ENCODE results near the gene PDCD6IP. TPM values are rescaled to one million over a fixed set of nuclear protein-coding genes. Genes with fewer than 3 reads are reported as not detected.

PDCD6IP gene
- total RNA-seq, 4 donors from 2014 or later: 93.9 to 181 (median 127) TPM

DNA sequence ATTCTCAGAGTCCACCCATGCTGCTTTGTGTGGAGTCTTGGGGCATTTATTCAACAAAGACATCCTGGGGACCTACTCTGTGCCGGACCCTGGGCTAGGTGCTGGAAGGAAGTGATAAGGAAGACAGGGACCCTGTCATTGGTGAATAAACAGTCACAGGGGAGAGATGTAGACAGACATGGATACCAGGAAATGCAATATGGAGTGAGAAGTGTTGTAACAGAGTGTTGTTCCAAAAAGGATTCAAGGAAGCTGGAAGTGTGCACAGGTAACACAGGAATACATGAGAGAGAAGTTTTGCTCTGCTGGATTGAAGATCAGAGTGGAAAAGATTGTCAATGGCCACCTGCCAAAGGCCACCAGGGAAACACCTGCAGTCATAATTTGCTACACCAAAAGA, 89.0 kb downstream of the PDCD6IP start:
- H3K27ac ChIP-seq: no peak overlapping the region
- peaks cover 9 to 10% of the 10 kb centered on the region in 2 donors for H3K4me1 ChIP-seq
- no peak overlapping the region for H3K4me3 ChIP-seq
- no peak for TF ChIP-seq POLR2A (IDR thresholded peaks at IDR 0.05)
- TF ChIP-seq, protein P1, sequence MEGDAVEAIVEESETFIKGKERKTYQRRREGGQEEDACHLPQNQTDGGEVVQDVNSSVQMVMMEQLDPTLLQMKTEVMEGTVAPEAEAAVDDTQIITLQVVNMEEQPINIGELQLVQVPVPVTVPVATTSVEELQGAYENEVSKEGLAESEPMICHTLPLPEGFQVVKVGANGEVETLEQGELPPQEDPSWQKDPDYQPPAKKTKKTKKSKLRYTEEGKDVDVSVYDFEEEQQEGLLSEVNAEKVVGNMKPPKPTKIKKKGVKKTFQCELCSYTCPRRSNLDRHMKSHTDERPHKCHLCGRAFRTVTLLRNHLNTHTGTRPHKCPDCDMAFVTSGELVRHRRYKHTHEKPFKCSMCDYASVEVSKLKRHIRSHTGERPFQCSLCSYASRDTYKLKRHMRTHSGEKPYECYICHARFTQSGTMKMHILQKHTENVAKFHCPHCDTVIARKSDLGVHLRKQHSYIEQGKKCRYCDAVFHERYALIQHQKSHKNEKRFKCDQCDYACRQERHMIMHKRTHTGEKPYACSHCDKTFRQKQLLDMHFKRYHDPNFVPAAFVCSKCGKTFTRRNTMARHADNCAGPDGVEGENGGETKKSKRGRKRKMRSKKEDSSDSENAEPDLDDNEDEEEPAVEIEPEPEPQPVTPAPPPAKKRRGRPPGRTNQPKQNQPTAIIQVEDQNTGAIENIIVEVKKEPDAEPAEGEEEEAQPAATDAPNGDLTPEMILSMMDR (IDR thresholded peaks at IDR 0.05 in 4 of 5, conservative IDR thresholded peaks at IDR 0.05 in 1 of 5): no peak
- H3K27me3 ChIP-seq: no peaks in the 10 kb centered on the region
- intact Hi-C loops (cut with DNase I; ENCODE audit: low total_unique reads) (no loop called here), in situ Hi-C loops (cut with MboI; ENCODE audit: low sequenced_read_pairs in 4 of 4) (loop anchor here in 3 of 4 donors (10.0 to 25.0 kb wide), 2 partner anchors 797 to 800 kb away; no protein-coding TSS in a partner anchor)
- no peak for DNase-seq
- ATAC-seq: no peak
- H3K36me3 ChIP-seq: no peaks in the 10 kb centered on the region
- no peaks in the 10 kb centered on the region for H3K9me3 ChIP-seq

DNA sequence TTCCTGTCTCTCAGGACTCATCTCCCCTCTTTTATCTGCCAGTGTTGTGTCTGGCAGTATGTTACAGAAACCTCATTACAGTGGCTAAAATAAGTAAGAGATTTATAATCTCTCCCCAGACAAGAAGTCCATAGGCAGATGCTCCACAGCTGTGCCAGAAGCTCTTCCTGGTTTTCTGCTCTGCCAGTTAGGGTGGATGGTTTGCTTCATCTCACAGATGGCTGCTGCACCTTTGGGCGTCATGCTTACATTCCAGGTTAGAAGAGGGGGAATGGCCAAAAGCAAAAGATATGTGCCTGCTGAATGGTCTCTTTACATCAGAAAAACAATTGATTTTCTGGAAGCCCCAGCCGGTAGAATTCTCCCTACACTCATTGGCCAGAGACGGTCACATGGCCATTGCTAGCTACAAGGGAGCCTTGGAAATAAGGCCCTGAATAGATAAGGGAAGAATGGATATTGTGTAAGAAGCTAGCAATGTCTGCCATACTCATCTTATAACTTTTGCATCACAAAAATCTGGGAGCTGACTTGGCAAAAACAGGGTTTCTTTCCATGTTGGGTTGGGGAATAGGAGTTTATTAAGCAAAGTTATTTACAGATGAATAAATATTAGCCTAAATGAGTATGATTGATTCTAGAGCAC, 91.1 kb downstream of the PDCD6IP start:
- TF ChIP-seq, protein P1 (IDR thresholded peaks at IDR 0.05 in 4 of 5, conservative IDR thresholded peaks at IDR 0.05 in 1 of 5): no peak
- TF ChIP-seq POLR2A (IDR thresholded peaks at IDR 0.05): no peak
- intact Hi-C loops (cut with DNase I; ENCODE audit: low total_unique reads): no loop called here
- Histone ChIP-seq H3K27ac (no peak overlapping the region), H3K9me3 (no peaks in the 10 kb centered on the region), H3K27me3 (no peaks in the 10 kb centered on the region), H3K4me1 (peaks cover 0 to under 1% of the 10 kb centered on the region in 2 donors), H3K4me3 (no peak overlapping the region), H3K36me3 (no peaks in the 10 kb centered on the region)
- in situ Hi-C loops (cut with MboI; ENCODE audit: low sequenced_read_pairs in 4 of 4): loop anchor here in 3 of 4 donors (10.0 to 25.0 kb wide), 2 partner anchors 795 to 798 kb away; no protein-coding TSS in a partner anchor
- ATAC-seq (no peak), DNase-seq (no peak)

DNA sequence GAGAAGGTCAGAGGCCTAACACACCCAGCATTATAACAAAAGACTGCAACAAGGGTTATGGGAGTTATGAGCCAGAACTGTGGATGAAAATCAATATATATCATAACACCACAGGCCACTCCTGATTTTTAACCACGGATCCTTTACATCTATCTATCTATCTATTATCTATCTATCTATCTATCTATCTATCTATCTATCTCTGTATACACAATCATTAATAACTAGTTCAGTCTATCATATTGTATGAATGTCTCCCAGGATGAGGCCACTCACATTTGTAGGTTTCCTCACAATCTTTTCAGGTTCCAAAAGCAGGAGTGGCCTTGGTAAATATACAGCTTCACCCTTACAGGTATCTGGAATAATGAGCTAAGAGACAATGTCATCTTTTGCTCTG, 94.2 kb downstream of the PDCD6IP start:
- no peak for ATAC-seq
- Histone ChIP-seq H3K4me1 (no peaks in the 10 kb centered on the region), H3K4me3 (no peak overlapping the region), H3K36me3 (no peaks in the 10 kb centered on the region), H3K9me3 (no peaks in the 10 kb centered on the region), H3K27ac (no peak overlapping the region), H3K27me3 (no peaks in the 10 kb centered on the region)
- DNase-seq: no peak
- TF ChIP-seq, protein P1 (IDR thresholded peaks at IDR 0.05 in 4 of 5, conservative IDR thresholded peaks at IDR 0.05 in 1 of 5): no peak
- no peak for TF ChIP-seq POLR2A (IDR thresholded peaks at IDR 0.05)
- intact Hi-C loops (cut with DNase I; ENCODE audit: low total_unique reads) (no loop called here), in situ Hi-C loops (cut with MboI; ENCODE audit: low sequenced_read_pairs in 4 of 4) (loop anchor here in 2 of 4 donors (25.0 kb wide), 1 partner anchor 795 kb away; no protein-coding TSS in a partner anchor)

DNA sequence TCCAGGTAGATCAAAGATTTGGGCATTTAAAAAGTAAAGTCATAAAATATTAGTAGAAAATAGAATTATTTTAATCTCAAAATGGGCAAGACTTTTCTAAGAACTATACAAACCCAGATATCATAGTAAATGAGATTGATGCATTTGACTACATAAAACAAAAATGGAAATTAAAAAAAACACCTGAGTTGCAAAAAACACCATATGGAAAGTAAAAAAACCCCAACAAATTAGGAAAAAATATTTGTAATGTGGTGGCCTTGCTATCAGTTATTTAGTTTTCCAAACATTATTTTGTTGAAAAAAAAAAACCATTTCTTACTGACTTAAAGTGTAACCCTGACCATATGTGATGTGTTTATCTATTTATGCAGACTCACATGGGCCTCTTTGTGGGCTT, 97.2 kb downstream of the PDCD6IP start:
- Histone ChIP-seq H3K4me3 (no peak overlapping the region), H3K27ac (no peak overlapping the region), H3K36me3 (no peaks in the 10 kb centered on the region), H3K27me3 (no peaks in the 10 kb centered on the region), H3K9me3 (no peaks in the 10 kb centered on the region), H3K4me1 (no peaks in the 10 kb centered on the region)
- intact Hi-C loops (cut with DNase I; ENCODE audit: low total_unique reads) (no loop called here), in situ Hi-C loops (cut with MboI; ENCODE audit: low sequenced_read_pairs in 4 of 4) (loop anchor here in 2 of 4 donors (25.0 kb wide), 1 partner anchor 792 kb away; no protein-coding TSS in a partner anchor)
- TF ChIP-seq, protein P1 (IDR thresholded peaks at IDR 0.05 in 4 of 5, conservative IDR thresholded peaks at IDR 0.05 in 1 of 5): no peak
- TF ChIP-seq POLR2A (IDR thresholded peaks at IDR 0.05): no peak
- DNase-seq: no peak
- no peak for ATAC-seq

All from gastrocnemius medialis (tissue), 4 donors.